Measurements from ENCODE around the gene FZD8.
A peak's percentile ranks its signal among the peaks of the same experiment; 100 is the strongest.

FZD8 gene

DNA sequence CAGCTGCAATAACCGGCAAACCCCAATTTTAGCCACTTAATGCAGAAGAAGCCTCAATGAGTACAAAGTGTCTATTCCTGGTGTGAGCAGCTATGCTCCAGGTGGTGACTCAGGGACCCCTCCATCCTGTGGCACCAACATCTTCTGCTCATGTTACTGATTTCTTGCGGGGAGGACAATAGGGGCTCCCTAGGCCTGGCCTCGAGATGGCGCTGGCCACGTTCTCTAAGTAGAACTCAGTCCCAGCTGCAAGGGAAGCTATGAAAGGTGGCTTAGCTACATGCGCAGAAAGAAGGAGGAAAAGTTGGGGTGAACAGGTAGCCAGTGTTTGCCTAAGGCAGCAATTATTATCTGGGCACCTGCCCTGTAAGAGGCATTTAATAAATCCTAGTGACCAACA lies 30.3 kb downstream of the FZD8 start:
- no peak overlapping the region for H3K4me3 Mint-ChIP-seq
- H3K4me1 Mint-ChIP-seq: peaks cover 6% of the 10 kb centered on the region
- no peak overlapping the region for H3K27ac Mint-ChIP-seq (ENCODE audit: low read depth)
- ATAC-seq (replicated peaks; ENCODE audit: extremely low read depth, poor library complexity, severe bottlenecking): no peak
- no peaks in the 10 kb centered on the region for H3K36me3 Mint-ChIP-seq (ENCODE audit: insufficient read depth)
- H3K9me3 Mint-ChIP-seq: no peaks in the 10 kb centered on the region
- DNase-seq (ENCODE audit: low spot score in 2 of 2): no peak
- peaks cover 76% of the 10 kb centered on the region for H3K27me3 Mint-ChIP-seq

DNA sequence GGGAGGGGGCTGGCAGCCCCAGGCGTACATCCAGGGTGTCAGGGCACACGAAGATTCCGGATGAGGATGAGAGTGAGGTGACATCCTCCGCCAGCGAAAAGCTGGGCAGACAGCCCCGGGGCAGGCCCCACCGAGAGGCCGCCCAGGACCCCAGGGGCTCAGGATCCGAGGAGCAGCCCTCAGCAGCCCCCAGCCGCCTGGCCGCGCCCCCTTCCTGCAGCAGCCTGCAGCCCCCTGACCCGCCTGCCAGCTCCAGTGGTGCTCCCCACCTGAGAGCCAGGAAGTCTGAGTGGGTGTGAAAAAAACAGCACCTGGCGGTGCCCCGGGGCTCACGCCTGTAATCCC lies 33.8 kb downstream of the FZD8 start:
- H3K4me3 Mint-ChIP-seq: peak overlapping the region; percentile 46
- no peak for ATAC-seq (replicated peaks; ENCODE audit: extremely low read depth, poor library complexity, severe bottlenecking)
- H3K9me3 Mint-ChIP-seq: no peaks in the 10 kb centered on the region
- H3K4me1 Mint-ChIP-seq: peaks cover 6% of the 10 kb centered on the region
- H3K36me3 Mint-ChIP-seq (ENCODE audit: insufficient read depth): no peaks in the 10 kb centered on the region
- no peak for DNase-seq (ENCODE audit: low spot score in 2 of 2)
- H3K27ac Mint-ChIP-seq (ENCODE audit: low read depth): no peak overlapping the region
- H3K27me3 Mint-ChIP-seq: peaks cover 72% of the 10 kb centered on the region

DNA sequence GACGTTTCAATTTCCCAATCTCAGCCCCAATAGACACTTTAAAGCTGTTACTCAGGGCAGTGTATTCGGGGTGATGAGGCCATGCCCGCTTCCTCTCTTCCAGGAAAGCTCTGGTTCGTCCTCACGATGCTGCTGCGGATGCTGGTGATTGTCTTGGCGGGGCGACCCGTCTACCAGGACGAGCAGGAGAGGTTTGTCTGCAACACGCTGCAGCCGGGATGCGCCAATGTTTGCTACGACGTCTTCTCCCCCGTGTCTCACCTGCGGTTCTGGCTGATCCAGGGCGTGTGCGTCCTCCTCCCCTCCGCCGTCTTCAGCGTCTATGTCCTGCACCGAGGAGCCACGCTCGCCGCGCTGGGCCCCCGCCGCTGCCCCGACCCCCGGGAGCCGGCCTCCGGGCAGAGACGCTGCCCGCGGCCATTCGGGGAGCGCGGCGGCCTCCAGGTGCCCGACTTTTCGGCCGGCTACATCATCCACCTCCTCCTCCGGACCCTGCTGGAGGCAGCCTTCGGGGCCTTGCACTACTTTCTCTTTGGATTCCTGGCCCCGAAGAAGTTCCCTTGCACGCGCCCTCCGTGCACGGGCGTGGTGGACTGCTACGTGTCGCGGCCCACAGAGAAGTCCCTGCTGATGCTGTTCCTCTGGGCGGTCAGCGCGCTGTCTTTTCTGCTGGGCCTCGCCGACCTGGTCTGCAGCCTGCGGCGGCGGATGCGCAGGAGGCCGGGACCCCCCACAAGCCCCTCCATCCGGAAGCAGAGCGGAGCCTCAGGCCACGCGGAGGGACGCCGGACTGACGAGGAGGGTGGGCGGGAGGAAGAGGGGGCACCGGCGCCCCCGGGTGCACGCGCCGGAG lies 34.4 kb downstream of the FZD8 start:
- DNase-seq (ENCODE audit: low spot score in 2 of 2): no peak
- Mint-ChIP-seq H3K4me3 (peak overlapping the region; percentile 46), H3K4me1 (peaks cover 6% of the 10 kb centered on the region), H3K9me3 (no peaks in the 10 kb centered on the region), H3K27ac (ENCODE audit: low read depth) (no peak overlapping the region), H3K36me3 (ENCODE audit: insufficient read depth) (no peaks in the 10 kb centered on the region), H3K27me3 (peaks cover 77% of the 10 kb centered on the region)
- no peak for ATAC-seq (replicated peaks; ENCODE audit: extremely low read depth, poor library complexity, severe bottlenecking)

DNA sequence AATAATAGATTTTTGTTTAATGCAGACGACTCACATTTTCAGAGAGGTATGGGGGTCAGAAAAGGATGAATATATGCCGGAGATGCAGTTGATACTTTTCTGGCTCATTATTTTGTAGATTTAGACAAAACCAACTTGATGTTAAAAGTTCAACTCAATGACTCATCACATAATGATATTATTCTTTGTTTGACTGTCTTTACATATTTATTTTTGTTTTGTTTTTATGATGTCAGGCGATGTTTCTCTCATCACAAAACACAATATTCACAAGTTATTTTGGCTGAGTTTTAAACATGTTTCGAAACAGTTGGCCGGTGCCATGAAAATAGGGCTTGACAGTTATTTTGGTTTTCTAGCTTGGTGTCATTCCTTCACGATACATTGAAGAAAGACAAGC lies 35.7 kb downstream of the FZD8 start:
- Mint-ChIP-seq H3K36me3 (ENCODE audit: insufficient read depth) (no peaks in the 10 kb centered on the region), H3K27me3 (peaks cover 71% of the 10 kb centered on the region), H3K9me3 (no peaks in the 10 kb centered on the region), H3K27ac (ENCODE audit: low read depth) (no peak overlapping the region), H3K4me1 (peaks cover 6% of the 10 kb centered on the region), H3K4me3 (no peak overlapping the region)
- no peak for ATAC-seq (replicated peaks; ENCODE audit: extremely low read depth, poor library complexity, severe bottlenecking)
- DNase-seq (ENCODE audit: low spot score in 2 of 2): no peak

- H3K4me3 Mint-ChIP-seq: no peak within 1 kb of the TSS
- H3K27me3 Mint-ChIP-seq: peaks cover 72% of the 10 kb centered on the region
Measured at GRCh38 chr10:35605191-35605590, 36.9 kb downstream of the FZD8 start, which contains the start of gene GJD4. GJD4 (plus strand) TSS chr10:35605341; CDS start chr10:35605568, 227 bp downstream.

DNA sequence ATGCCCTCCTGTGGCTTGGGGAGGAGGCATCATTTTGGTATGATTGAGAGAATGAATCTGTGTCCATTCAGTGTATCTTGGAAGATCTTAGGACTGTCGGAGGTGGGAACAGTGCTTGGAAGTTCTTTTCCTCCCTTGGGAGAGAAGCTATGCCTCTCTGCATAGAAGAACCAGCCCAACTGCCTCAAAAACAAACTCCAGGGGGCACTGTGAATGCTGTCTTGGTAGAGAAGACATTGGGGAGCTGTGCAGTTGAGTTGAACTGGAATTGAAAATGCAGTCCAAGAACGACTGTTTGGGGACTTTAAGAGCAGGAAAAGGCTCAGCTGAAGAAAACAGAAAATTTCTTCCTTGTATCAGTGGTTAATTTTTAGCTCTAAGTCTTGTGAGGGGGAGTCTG lies 41.9 kb downstream of the FZD8 start:
- Mint-ChIP-seq H3K4me1 (no peaks in the 10 kb centered on the region), H3K4me3 (no peak overlapping the region), H3K36me3 (ENCODE audit: insufficient read depth) (no peaks in the 10 kb centered on the region), H3K27ac (ENCODE audit: low read depth) (no peak overlapping the region), H3K9me3 (no peaks in the 10 kb centered on the region), H3K27me3 (peaks cover 74% of the 10 kb centered on the region)
- no peak for ATAC-seq (replicated peaks; ENCODE audit: extremely low read depth, poor library complexity, severe bottlenecking)
- DNase-seq (ENCODE audit: low spot score in 2 of 2): no peak

More at GRCh38 chr10:35605191-35605590, 36.9 kb downstream of the FZD8 start, which contains the start of gene GJD4:
- Mint-ChIP-seq H3K27ac (ENCODE audit: low read depth) (no peak within 1 kb of the TSS), H3K36me3 (ENCODE audit: insufficient read depth) (no peaks in the 10 kb centered on the region), H3K9me3 (no peaks in the 10 kb centered on the region), H3K4me1 (peaks cover 6% of the 10 kb centered on the region)
- DNase-seq (ENCODE audit: low spot score in 2 of 2) (no peak), ATAC-seq (replicated peaks; ENCODE audit: extremely low read depth, poor library complexity, severe bottlenecking) (no peak)

GRCh38 chr10:35598379-35598778 lies 43.7 kb downstream of the FZD8 start:
- ATAC-seq (replicated peaks; ENCODE audit: extremely low read depth, poor library complexity, severe bottlenecking) (no peak), DNase-seq (ENCODE audit: low spot score in 2 of 2) (no peak)
- H3K27ac Mint-ChIP-seq (ENCODE audit: low read depth): no peak overlapping the region
- peaks cover 2% of the 10 kb centered on the region for H3K36me3 Mint-ChIP-seq (ENCODE audit: insufficient read depth)
- no peak overlapping the region for H3K4me3 Mint-ChIP-seq
- H3K9me3 Mint-ChIP-seq: no peaks in the 10 kb centered on the region
- no peaks in the 10 kb centered on the region for H3K4me1 Mint-ChIP-seq
- peaks cover 55% of the 10 kb centered on the region for H3K27me3 Mint-ChIP-seq

- H3K27me3 Mint-ChIP-seq: peaks cover 52% of the 10 kb centered on the region
- DNase-seq (ENCODE audit: low spot score in 2 of 2): no peak
- H3K4me3 Mint-ChIP-seq: no peak overlapping the region
- H3K36me3 Mint-ChIP-seq (ENCODE audit: insufficient read depth): peaks cover 2% of the 10 kb centered on the region
- no peak for ATAC-seq (replicated peaks; ENCODE audit: extremely low read depth, poor library complexity, severe bottlenecking)
- no peaks in the 10 kb centered on the region for H3K4me1 Mint-ChIP-seq
- peaks cover 6% of the 10 kb centered on the region for H3K9me3 Mint-ChIP-seq
- no peak overlapping the region for H3K27ac Mint-ChIP-seq (ENCODE audit: low read depth)
Measured at GRCh38 chr10:35595106-35595505, 47.0 kb downstream of the FZD8 start.

DNA sequence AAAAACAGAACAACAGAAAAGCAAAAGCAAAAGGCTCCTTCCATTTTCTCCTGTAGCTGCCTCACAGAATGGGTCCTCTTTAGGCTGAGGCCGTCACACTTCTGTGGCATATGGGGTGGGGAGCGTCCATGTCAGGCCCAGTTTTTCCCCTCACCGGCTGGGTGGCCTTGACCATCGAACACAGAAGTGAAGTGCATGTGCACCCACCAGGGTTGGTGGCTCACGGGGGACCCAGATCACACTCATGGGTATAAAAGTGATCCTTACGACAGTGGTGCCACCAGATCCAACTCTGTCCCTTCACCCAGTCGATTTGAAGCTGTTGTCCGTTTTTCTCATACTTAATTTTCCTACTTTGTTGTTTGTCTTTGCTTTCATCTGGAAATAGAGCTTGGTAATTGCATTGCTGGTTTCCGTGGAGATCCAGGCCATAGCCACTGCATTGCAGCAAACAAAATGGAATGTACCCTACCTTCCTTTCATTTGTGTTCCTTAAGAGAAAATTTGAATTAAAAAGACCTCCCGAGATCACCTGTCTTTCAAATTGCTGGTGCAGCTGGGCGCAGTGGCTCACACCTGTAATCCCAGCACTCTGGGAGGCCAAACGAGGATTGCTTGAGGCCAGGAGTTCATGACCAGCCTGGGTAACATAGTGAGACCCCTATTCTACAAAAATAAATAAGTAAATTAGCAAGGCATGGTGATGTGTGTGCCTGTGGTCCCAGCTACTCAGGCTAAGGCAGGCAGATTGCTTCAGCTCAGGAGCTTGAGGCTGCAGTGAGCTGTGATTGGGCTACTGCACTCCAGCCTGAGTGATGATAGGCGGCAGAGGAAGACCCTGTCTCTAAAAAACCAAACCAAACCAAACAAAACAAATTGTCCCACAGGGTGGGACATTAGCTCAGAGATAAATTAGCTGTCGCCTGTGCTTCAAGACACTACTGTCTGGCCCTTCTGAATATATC lies 47.7 kb downstream of the FZD8 start:
- Mint-ChIP-seq H3K27ac (ENCODE audit: low read depth) (no peak overlapping the region), H3K36me3 (ENCODE audit: insufficient read depth) (peaks cover 2% of the 10 kb centered on the region)
- no peak for ATAC-seq (replicated peaks; ENCODE audit: extremely low read depth, poor library complexity, severe bottlenecking)

GRCh38 chr10:35592441-35592840 lies 49.7 kb downstream of the FZD8 start:
- H3K9me3 Mint-ChIP-seq: peaks cover 6% of the 10 kb centered on the region
- H3K36me3 Mint-ChIP-seq (ENCODE audit: insufficient read depth): peaks cover 2% of the 10 kb centered on the region
- no peak for ATAC-seq (replicated peaks; ENCODE audit: extremely low read depth, poor library complexity, severe bottlenecking)
- no peak overlapping the region for H3K27ac Mint-ChIP-seq (ENCODE audit: low read depth)
- no peaks in the 10 kb centered on the region for H3K4me1 Mint-ChIP-seq
- DNase-seq (ENCODE audit: low spot score in 2 of 2): no peak
- H3K27me3 Mint-ChIP-seq: peaks cover 43% of the 10 kb centered on the region
- H3K4me3 Mint-ChIP-seq: no peak overlapping the region

More for the DNA sequence above, 47.7 kb downstream of the FZD8 start:
- Mint-ChIP-seq H3K27me3 (peaks cover 45% of the 10 kb centered on the region), H3K9me3 (peaks cover 6% of the 10 kb centered on the region), H3K4me1 (no peaks in the 10 kb centered on the region), H3K4me3 (no peak overlapping the region)
- no peak for DNase-seq (ENCODE audit: low spot score in 2 of 2)

- H3K4me3 Mint-ChIP-seq: no peak overlapping the region
- peaks cover 6% of the 10 kb centered on the region for H3K9me3 Mint-ChIP-seq
- DNase-seq (ENCODE audit: low spot score in 2 of 2) (no peak), ATAC-seq (replicated peaks; ENCODE audit: extremely low read depth, poor library complexity, severe bottlenecking) (no peak)
- peaks cover 73% of the 10 kb centered on the region for H3K27me3 Mint-ChIP-seq
- H3K27ac Mint-ChIP-seq (ENCODE audit: low read depth): no peak overlapping the region
- H3K36me3 Mint-ChIP-seq (ENCODE audit: insufficient read depth): no peaks in the 10 kb centered on the region
- H3K4me1 Mint-ChIP-seq: no peaks in the 10 kb centered on the region
Measured at GRCh38 chr10:35588836-35589235, 53.3 kb downstream of the FZD8 start.
